Kidney (tissue), 14 donors: Measurements from ENCODE around the gene TGFBR3L. TPM values are rescaled to one million over a fixed set of nuclear protein-coding genes. Genes with fewer than 3 reads are reported as not detected.

Source experiments
- DNase-seq, 5 donors: peaks; one replicate each; pipeline ENCODE4 v3.0.0-alpha.2; 2013 to 2020
- FAIRE-seq: peaks from 2 replicates; lab custom pipeline; 2012; peaks lifted over from hg19 to GRCh38; lab: Jason Lieb, UNC
- H3K27ac ChIP-seq, 2 donors: one replicate each; pipeline ENCODE4 v1.7.0; 2013; ENCODE audit warnings: low read depth in 2 of 2, low read length in 2 of 2, inconsistent platforms in 1 of 2
- H3K27me3 ChIP-seq: one replicate; pipeline ENCODE4 v1.7.1; 2013; ENCODE audit warnings: low read length, inconsistent platforms; ENCODE audit not compliant: control insufficient read depth, insufficient read depth
- H3K36me3 ChIP-seq, 3 donors: one replicate each; pipeline versions ENCODE4 v1.7.0 to v1.7.1; 2013; ENCODE audit warnings: low read length in 3 of 3, control low read depth in 1 of 3, inconsistent platforms in 1 of 3; ENCODE audit not compliant: insufficient read depth in 3 of 3, control insufficient read depth in 2 of 3
- H3K4me1 ChIP-seq, 3 donors: one replicate each; pipeline versions ENCODE4 v1.7.0 to v1.7.1; 2013; ENCODE audit warnings: low read length in 3 of 3, inconsistent platforms in 1 of 3, low read depth in 1 of 3; ENCODE audit not compliant: control insufficient read depth in 2 of 3, insufficient read depth in 2 of 3
- H3K4me3 ChIP-seq, 3 donors: one replicate each; pipeline versions ENCODE4 v1.7.0 to v1.8.1; 2013; ENCODE audit warnings: low read length in 3 of 3, control low read depth in 1 of 3, inconsistent platforms in 1 of 3
- H3K9ac ChIP-seq, 3 donors: one replicate each; pipeline versions ENCODE4 v1.7.0 to v1.7.1; 2013; ENCODE audit warnings: low read length in 3 of 3, control low read depth in 1 of 3, inconsistent platforms in 1 of 3
- H3K9me3 ChIP-seq, 3 donors: one replicate each; pipeline versions ENCODE4 v1.7.0 to v1.7.1; 2013; ENCODE audit warnings: low read length in 3 of 3, control low read depth in 1 of 3, inconsistent platforms in 1 of 3; ENCODE audit not compliant: control insufficient read depth in 2 of 3, insufficient read depth in 1 of 3
- intact Hi-C: fragments of 100-400 bp; cut with DNase I; formaldehyde crosslinking; loops from one replicate; pipeline ENCODE4 v1.11.1; 2022
- polyA plus RNA-seq: library from polyadenylated mRNA; stranded (reverse); fragments of 350-450 nt; fragmentation: Illumina TruSeq; extraction: RNeasy Lipid Tissue Mini Kit (QIAGEN cat#74804); gene quantifications from one replicate; pipeline ENCODE4 v1.2.3, GENCODE V29; 2014; ENCODE audit warnings: low read depth, low replicate concordance; ENCODE audit not compliant: insufficient read depth
- total RNA-seq: library from RNA; stranded (reverse); fragmentation: NEBNext Ultra II Directional; extraction: Animal tissue kit (Norgen Biotek cat#: 25700); gene quantifications from one replicate; pipeline ENCODE4 v1.2.1, GENCODE V29; 2021
- TF ChIP-seq, protein P1 (sequence below): IDR thresholded peaks from 3 replicates; pipeline ENCODE4 v1.5.1; 2012; ENCODE audit warnings: mild to moderate bottlenecking, moderate library complexity, borderline replicate concordance; ENCODE audit not compliant: insufficient read depth; ENCODE audit errors: extremely low read depth
- donor health status: control.
- donor health status: control.
- donor health status: control.
- donor health status: control.
- donor health status: control.
- donor health status: DM: yes; HTN: yes; CAD: no.
- donor health status: Normal renal cell carcinoma (clear cell type).

TGFBR3L gene
- total and polyA plus RNA-seq, 2 donors from 2014 or later, result 0.44 to 1.5 TPM

- no peak for FAIRE-seq
These were observed 5.7 kb upstream of the TGFBR3L start for GRCh38 chr19:7908742-7909461.

DNA sequence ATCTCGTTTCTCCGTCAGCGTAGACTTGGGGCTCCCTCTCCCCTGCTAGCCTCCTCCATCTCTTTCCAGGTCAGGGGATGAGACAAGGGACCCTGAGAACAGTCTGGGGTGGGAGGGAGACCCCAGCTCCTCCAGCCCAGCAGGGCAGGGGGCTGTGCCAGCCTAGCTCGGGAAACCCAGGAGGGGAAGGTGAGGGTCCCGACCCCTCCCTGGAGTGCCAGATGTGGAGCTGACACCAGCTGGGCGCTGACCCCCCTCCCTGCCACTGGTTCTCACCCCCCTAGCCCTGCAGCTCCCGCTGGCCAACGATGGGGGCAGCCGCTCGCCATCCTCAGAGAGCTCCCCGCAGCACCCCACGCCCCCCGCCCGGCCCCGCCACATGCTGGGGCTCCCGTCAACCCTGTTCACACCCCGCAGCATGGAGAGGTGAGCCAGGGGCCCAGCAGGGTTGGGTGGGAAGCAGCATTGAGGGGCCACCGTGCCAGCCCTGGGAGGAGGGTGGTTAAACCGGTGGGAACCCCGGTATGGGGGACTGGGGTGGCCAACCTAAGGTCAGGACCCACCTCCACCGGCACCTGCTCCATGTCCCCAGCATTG is 5.1 kb upstream of the TGFBR3L start:
- Histone ChIP-seq H3K9ac (no peak overlapping the region), H3K4me1 (peaks cover 0 to 14% (median 8%) of the 10 kb centered on the region in 3 donors), H3K4me3 (no peak overlapping the region), H3K9me3 (no peaks in the 10 kb centered on the region), H3K36me3 (peaks cover 0 to 10% (median 2%) of the 10 kb centered on the region in 3 donors), H3K27ac (no peak overlapping the region), H3K27me3 (no peaks in the 10 kb centered on the region)
- FAIRE-seq (no peak), DNase-seq (peak in 1 of 5 donors; percentile 74)
- intact Hi-C loops, result no loop called here
- TF ChIP-seq, protein P1, sequence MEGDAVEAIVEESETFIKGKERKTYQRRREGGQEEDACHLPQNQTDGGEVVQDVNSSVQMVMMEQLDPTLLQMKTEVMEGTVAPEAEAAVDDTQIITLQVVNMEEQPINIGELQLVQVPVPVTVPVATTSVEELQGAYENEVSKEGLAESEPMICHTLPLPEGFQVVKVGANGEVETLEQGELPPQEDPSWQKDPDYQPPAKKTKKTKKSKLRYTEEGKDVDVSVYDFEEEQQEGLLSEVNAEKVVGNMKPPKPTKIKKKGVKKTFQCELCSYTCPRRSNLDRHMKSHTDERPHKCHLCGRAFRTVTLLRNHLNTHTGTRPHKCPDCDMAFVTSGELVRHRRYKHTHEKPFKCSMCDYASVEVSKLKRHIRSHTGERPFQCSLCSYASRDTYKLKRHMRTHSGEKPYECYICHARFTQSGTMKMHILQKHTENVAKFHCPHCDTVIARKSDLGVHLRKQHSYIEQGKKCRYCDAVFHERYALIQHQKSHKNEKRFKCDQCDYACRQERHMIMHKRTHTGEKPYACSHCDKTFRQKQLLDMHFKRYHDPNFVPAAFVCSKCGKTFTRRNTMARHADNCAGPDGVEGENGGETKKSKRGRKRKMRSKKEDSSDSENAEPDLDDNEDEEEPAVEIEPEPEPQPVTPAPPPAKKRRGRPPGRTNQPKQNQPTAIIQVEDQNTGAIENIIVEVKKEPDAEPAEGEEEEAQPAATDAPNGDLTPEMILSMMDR, result no peak

More at GRCh38 chr19:7908742-7909461, 5.7 kb upstream of the TGFBR3L start:
- peak in 1 of 5 donors; percentile 76 for DNase-seq
- Histone ChIP-seq H3K27ac (no peak overlapping the region), H3K36me3 (peaks cover 0 to 10% (median 2%) of the 10 kb centered on the region in 3 donors), H3K4me3 (no peak overlapping the region), H3K27me3 (no peaks in the 10 kb centered on the region), H3K9ac (no peak overlapping the region), H3K9me3 (no peaks in the 10 kb centered on the region), H3K4me1 (peaks cover 0 to 16% (median 8%) of the 10 kb centered on the region in 3 donors)
- TF ChIP-seq, protein P1, result no peak
- intact Hi-C loops, result no loop called here

DNA sequence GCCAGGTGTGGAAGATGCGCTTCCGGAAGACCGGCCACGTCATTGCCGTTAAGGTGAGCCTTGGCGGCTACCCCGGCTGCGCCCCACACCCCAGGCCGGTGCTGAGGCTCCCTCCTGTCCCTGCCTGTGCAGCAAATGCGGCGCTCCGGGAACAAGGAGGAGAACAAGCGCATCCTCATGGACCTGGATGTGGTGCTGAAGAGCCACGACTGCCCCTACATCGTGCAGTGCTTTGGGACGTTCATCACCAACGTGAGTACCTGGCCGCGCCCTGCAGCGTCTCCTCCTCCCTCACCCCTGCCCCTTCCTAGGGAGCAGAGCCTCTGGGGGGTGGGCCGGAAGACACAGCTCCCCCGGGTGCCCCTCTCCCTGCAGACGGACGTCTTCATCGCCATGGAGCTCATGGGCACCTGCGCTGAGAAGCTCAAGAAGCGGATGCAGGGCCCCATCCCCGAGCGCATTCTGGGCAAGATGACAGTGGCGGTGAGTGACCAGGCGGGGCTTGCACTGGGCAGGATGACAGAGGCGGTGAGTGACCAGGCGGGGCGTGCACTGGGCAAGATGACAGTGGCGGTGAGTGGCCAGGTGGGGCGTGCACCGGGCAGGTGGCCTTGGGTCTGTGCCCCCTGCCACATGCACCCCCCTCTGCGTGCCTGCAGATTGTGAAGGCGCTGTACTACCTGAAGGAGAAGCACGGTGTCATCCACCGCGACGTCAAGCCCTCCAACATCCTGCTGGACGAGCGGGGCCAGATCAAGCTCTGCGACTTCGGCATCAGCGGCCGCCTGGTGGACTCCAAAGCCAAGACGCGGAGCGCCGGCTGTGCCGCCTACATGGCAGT is 4.1 kb upstream of the TGFBR3L start:
- Histone ChIP-seq H3K9ac (no peak overlapping the region), H3K36me3 (peaks cover 0 to 10% (median 2%) of the 10 kb centered on the region in 3 donors)
- no peak for FAIRE-seq

More for the DNA sequence above, 4.1 kb upstream of the TGFBR3L start:
- Histone ChIP-seq H3K27me3 (peaks cover 3% of the 10 kb centered on the region), H3K4me3 (no peak overlapping the region), H3K27ac (no peak overlapping the region), H3K9me3 (no peaks in the 10 kb centered on the region), H3K4me1 (peaks cover 0 to 5% (median 0%) of the 10 kb centered on the region in 3 donors)
- TF ChIP-seq, protein P1, result no peak
- intact Hi-C loops, result no loop called here
- no peak for DNase-seq
